DOHH2 (cell line): ENCODE data around the gene GPRIN3.

Experiments used
- H3F3A ChIP-seq: fragments of 200-600 bp; sonication (generic), shearing (Covaris generic); 2 replicates; pipeline ENCODE4 v1.6.0; 2016; ENCODE audit warnings: antibody characterized with exemption, mild to moderate bottlenecking; ENCODE audit not compliant: control insufficient read depth, insufficient read depth
- H3K27ac ChIP-seq: fragments of 200-600 bp; sonication (generic); 2 replicates; pipeline ENCODE4 v1.5.1; 2014; ENCODE audit warnings: low read depth, mild to moderate bottlenecking, low read length, moderate library complexity
- H3K27me3 ChIP-seq: fragments of 200-600 bp; sonication (generic); 2 replicates; pipeline ENCODE4 v1.6.1; 2014; ENCODE audit warnings: mild to moderate bottlenecking, low read length, mixed read lengths; ENCODE audit not compliant: control insufficient read depth
- H3K36me3 ChIP-seq: fragments of 200-600 bp; sonication (generic); 2 replicates; pipeline ENCODE4 v1.6.1; 2014; ENCODE audit warnings: mild to moderate bottlenecking, low read length, moderate library complexity, mixed read lengths; ENCODE audit not compliant: control insufficient read depth
- H3K4me1 ChIP-seq: fragments of 200-600 bp; sonication (generic); 2 replicates; pipeline ENCODE4 v1.6.1; 2014; ENCODE audit warnings: mild to moderate bottlenecking, low read length, mixed read lengths; ENCODE audit not compliant: control insufficient read depth
- H3K4me2 ChIP-seq: fragments of 200-600 bp; sonication (generic); 2 replicates; pipeline ENCODE4 v1.6.0; 2014; ENCODE audit warnings: mild to moderate bottlenecking, low read length, moderate library complexity
- H3K4me3 ChIP-seq: fragments of 200-600 bp; sonication (generic); 2 replicates; pipeline ENCODE4 v1.5.1; 2014; ENCODE audit warnings: mild to moderate bottlenecking, low read length, mixed read lengths
- H3K79me2 ChIP-seq: fragments of 200-600 bp; sonication (generic); 2 replicates; pipeline ENCODE4 v1.6.1; 2014; ENCODE audit warnings: mild to moderate bottlenecking, low read length, mixed read lengths; ENCODE audit not compliant: control insufficient read depth
- H3K9me2 ChIP-seq: fragments of 200-600 bp; sonication (generic); replicated peaks from 2 replicates; pipeline ENCODE4 v1.6.1; 2014; ENCODE audit warnings: mild to moderate bottlenecking, low read length, mixed read lengths; ENCODE audit not compliant: control insufficient read depth
- H3K9me3 ChIP-seq: fragments of 200-600 bp; sonication (generic); 2 replicates; pipeline ENCODE4 v1.6.1; 2014; ENCODE audit warnings: antibody characterized with exemption, low read length, mixed read lengths; ENCODE audit not compliant: control insufficient read depth, insufficient read depth
- H4K20me1 ChIP-seq: fragments of 200-600 bp; sonication (generic); 2 replicates; pipeline ENCODE4 v1.6.0; 2014; ENCODE audit warnings: low read depth, mild to moderate bottlenecking, antibody characterized with exemption, low read length, moderate library complexity; ENCODE audit not compliant: control insufficient read depth, insufficient read depth
- EZH2phosphoT487 ChIP-seq: fragments of 200-600 bp; sonication (generic); IDR thresholded peaks from 2 replicates; pipeline ENCODE4 v1.6.1; 2017; ENCODE audit warnings: borderline replicate concordance, mild to moderate bottlenecking, antibody characterized with exemption, low read length, moderate library complexity, mixed read lengths
- TF ChIP-seq, protein P1 (sequence below): fragments of 200-600 bp; sonication (generic); IDR thresholded peaks from one replicate; pipeline ENCODE4 v1.5.1; 2014; ENCODE audit warnings: antibody characterized with exemption, mild to moderate bottlenecking, low read depth, low read length; ENCODE audit not compliant: poor library complexity, severe bottlenecking

The GPRIN3 gene

DNA sequence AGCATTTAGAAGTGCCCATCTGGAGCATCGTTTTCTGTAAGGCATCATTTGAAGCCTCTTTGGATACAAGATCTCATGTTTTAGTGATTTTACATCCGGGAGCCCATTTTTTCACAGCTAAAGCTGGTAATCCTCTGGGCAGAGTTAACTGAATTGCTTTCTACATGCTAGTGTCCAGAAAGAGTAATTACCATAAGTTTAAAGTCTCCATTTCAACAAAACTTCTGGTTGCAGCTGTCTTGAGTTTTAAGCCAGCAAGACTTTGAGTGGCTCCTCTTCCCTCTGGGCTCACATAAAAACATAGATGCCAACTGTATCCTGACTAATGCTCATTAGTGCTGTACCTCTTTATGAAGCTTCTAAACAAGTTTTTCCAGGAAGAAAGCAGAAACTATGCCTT lies 65.4 kb downstream of the GPRIN3 start:
- Histone ChIP-seq H3K27me3 (no peaks in the 10 kb centered on the region), H4K20me1 (no peaks in the 10 kb centered on the region), H3K79me2 (no peaks in the 10 kb centered on the region), H3K27ac (no peak overlapping the region), H3F3A (no peaks in the 10 kb centered on the region), H3K4me2 (no peak overlapping the region), H3K4me3 (no peak overlapping the region), H3K36me3 (no peaks in the 10 kb centered on the region), H3K4me1 (no peaks in the 10 kb centered on the region), H3K9me3 (no peaks in the 10 kb centered on the region), H3K9me2 (no peaks in the 10 kb centered on the region)
- TF ChIP-seq, protein P1, sequence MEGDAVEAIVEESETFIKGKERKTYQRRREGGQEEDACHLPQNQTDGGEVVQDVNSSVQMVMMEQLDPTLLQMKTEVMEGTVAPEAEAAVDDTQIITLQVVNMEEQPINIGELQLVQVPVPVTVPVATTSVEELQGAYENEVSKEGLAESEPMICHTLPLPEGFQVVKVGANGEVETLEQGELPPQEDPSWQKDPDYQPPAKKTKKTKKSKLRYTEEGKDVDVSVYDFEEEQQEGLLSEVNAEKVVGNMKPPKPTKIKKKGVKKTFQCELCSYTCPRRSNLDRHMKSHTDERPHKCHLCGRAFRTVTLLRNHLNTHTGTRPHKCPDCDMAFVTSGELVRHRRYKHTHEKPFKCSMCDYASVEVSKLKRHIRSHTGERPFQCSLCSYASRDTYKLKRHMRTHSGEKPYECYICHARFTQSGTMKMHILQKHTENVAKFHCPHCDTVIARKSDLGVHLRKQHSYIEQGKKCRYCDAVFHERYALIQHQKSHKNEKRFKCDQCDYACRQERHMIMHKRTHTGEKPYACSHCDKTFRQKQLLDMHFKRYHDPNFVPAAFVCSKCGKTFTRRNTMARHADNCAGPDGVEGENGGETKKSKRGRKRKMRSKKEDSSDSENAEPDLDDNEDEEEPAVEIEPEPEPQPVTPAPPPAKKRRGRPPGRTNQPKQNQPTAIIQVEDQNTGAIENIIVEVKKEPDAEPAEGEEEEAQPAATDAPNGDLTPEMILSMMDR: no peak
- no peak for TF ChIP-seq EZH2phosphoT487

DNA sequence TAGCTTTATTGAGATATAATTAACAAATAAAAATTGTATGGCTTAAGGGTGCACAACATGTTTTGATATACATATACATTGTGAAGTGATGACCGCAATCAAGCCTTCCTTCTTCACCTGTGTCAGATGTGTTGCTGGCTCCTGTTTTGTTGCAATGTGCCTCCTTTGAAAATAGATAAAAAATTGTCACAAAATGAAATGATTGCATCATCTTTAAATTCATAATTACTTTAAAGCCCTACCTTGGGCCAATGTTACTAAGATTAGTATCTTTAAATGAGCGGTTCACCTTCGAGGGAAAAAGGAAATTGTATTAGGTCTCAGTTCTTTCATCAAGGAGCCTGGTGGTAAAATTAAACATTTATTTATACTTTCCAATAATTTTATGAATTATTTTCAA lies 77.3 kb downstream of the GPRIN3 start:
- Histone ChIP-seq H3K79me2 (no peaks in the 10 kb centered on the region), H3K27ac (no peak overlapping the region), H3K27me3 (no peaks in the 10 kb centered on the region), H3K4me3 (no peak overlapping the region), H4K20me1 (no peaks in the 10 kb centered on the region), H3K4me1 (no peaks in the 10 kb centered on the region), H3K9me2 (no peaks in the 10 kb centered on the region), H3K36me3 (no peaks in the 10 kb centered on the region), H3K4me2 (no peak overlapping the region), H3F3A (no peaks in the 10 kb centered on the region), H3K9me3 (no peaks in the 10 kb centered on the region)
- TF ChIP-seq, protein P1: no peak
- TF ChIP-seq EZH2phosphoT487: no peak

DNA sequence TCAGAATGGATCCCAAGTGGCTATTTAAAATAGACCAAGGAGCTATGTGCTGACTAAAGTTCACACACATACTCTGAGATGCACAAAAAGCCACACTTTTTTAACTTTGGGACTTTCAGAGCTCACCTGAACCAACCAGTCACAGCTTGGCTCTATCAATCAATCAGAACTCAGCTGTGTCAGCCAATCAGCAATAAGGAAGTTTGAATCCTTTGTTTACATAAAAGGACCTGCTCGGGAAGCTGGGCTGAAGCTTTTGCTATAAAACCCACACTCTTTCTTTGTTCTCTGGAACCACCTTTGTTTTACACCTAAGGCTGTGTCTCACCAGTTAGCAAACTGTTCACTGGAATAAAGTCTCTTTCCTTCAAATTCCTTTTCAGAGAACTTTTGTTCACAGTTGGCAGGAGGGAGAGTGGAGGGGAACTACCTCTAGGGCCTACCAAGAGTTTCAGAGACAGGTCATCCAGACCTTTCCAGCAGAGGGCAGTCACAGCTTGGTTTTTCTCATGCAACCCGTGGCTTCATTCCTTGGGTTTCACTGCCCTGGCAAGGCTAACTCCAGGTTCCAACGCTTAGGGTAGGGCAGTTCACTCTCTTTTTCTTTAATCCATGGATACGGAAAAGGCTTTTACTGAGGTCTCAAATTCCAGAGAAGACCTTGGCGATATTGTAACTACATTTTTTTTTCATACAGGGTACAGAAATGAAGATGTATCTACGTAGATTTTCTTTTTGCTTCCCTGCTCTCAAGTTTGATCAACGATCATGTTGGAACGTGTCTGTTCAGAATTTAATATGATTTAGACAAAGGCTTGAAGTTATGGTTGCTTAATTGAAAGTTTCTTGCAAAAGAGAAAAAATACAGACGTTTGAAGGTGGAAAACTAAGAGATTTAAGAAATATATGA lies 80.7 kb downstream of the GPRIN3 start:
- no peaks in the 10 kb centered on the region for H4K20me1 ChIP-seq
- H3K4me2 ChIP-seq: no peak overlapping the region
- no peaks in the 10 kb centered on the region for H3K36me3 ChIP-seq
- TF ChIP-seq EZH2phosphoT487: no peak
- TF ChIP-seq, protein P1: peak; percentile 84
- no peaks in the 10 kb centered on the region for H3K9me3 ChIP-seq
- no peaks in the 10 kb centered on the region for H3K27me3 ChIP-seq
- H3K4me3 ChIP-seq: no peak overlapping the region
- no peak overlapping the region for H3K27ac ChIP-seq
- H3K9me2 ChIP-seq: no peaks in the 10 kb centered on the region
- H3K79me2 ChIP-seq: no peaks in the 10 kb centered on the region
- H3K4me1 ChIP-seq: no peaks in the 10 kb centered on the region
- H3F3A ChIP-seq: no peaks in the 10 kb centered on the region
